ENCODE measurements around the gene TRIM34. TPM values are rescaled to one million over a fixed set of nuclear protein-coding genes. Genes with fewer than 3 reads are reported as not detected.

The TRIM34 gene
- polyA plus RNA-seq, 1 donor from 2014 or later = not detected

GRCh38 chr11:5684646-5685362, 60.0 kb downstream of the TRIM34 start, which contains the start of gene TRIM5:
Gene TRIM5 (minus strand): TSS chr11:5685074. CDS start chr11:5680177, 4,897 bp downstream.
- Histone ChIP-seq H3K4me2 (ENCODE audit: low read length) (no peak within 1 kb of the TSS), H3F3A (ENCODE audit: insufficient read depth, low read length, poor library complexity, severe bottlenecking) (no peaks in the 10 kb centered on the region), H3K27me3 (ENCODE audit: insufficient read depth, low read depth, low read length) (no peaks in the 10 kb centered on the region), H3K9me2 (ENCODE audit: insufficient read depth, low read length) (no peaks in the 10 kb centered on the region), H3K9ac (ENCODE audit: low read length) (no peak within 1 kb of the TSS), H3K36me3 (ENCODE audit: insufficient read depth, low read length) (no peaks in the 10 kb centered on the region), H4K20me1 (ENCODE audit: insufficient read depth) (no peaks in the 10 kb centered on the region), H2AFZ (ENCODE audit: low read depth, low read length) (no peak within 1 kb of the TSS), H3K9me3 (ENCODE audit: low read length) (no peaks in the 10 kb centered on the region), H3K4me3 (ENCODE audit: low read length) (peak within 1 kb of the TSS; percentile 1), H3K79me2 (replicated peaks; ENCODE audit: insufficient read depth, low read length) (no peaks in the 10 kb centered on the region), H3K27ac (ENCODE audit: low read length) (no peak within 1 kb of the TSS)
- no peak for TF ChIP-seq RAD21 (conservative IDR thresholded peaks at IDR 0.05)
- no peak for TF ChIP-seq MXI1 (conservative IDR thresholded peaks at IDR 0.05; ENCODE audit: poor library complexity, severe bottlenecking)
- TF ChIP-seq EP300 (conservative IDR thresholded peaks at IDR 0.05; ENCODE audit: poor library complexity, severe bottlenecking) = no peak
- TF ChIP-seq TAF1 (IDR thresholded peaks at IDR 0.05; ENCODE audit: low read depth) = no peak
- no peak for TF ChIP-seq CTCF (IDR thresholded peaks at IDR 0.05; ENCODE audit: poor library complexity, severe bottlenecking)
- no peak for TF ChIP-seq POLR2AphosphoS5 (IDR thresholded peaks at IDR 0.05)
- TF ChIP-seq REST (IDR thresholded peaks at IDR 0.05; ENCODE audit: borderline replicate concordance) = no peak

GRCh38 chr11:5686426-5686825, 61.6 kb downstream of the TRIM34 start:
- H3K36me3 ChIP-seq (ENCODE audit: insufficient read depth, low read length) = no peaks in the 10 kb centered on the region
- no peak overlapping the region for H3K4me3 ChIP-seq (ENCODE audit: low read length)
- no peaks in the 10 kb centered on the region for H3F3A ChIP-seq (ENCODE audit: insufficient read depth, low read length, poor library complexity, severe bottlenecking)
- no peaks in the 10 kb centered on the region for H3K9me3 ChIP-seq (ENCODE audit: low read length)
- H3K79me2 ChIP-seq (replicated peaks; ENCODE audit: insufficient read depth, low read length) = no peaks in the 10 kb centered on the region
- H3K27me3 ChIP-seq (ENCODE audit: insufficient read depth, low read depth, low read length) = no peaks in the 10 kb centered on the region
- H4K20me1 ChIP-seq (ENCODE audit: insufficient read depth) = no peaks in the 10 kb centered on the region
- no peak overlapping the region for H3K9ac ChIP-seq (ENCODE audit: low read length)
- no peak overlapping the region for H3K27ac ChIP-seq (ENCODE audit: low read length)
- no peaks in the 10 kb centered on the region for H3K9me2 ChIP-seq (ENCODE audit: insufficient read depth, low read length)
- no peak overlapping the region for H3K4me2 ChIP-seq (ENCODE audit: low read length)
- TF ChIP-seq POLR2AphosphoS5 (IDR thresholded peaks at IDR 0.05) = no peak
- no peak for TF ChIP-seq MXI1 (conservative IDR thresholded peaks at IDR 0.05; ENCODE audit: poor library complexity, severe bottlenecking)
- TF ChIP-seq EP300 (conservative IDR thresholded peaks at IDR 0.05; ENCODE audit: poor library complexity, severe bottlenecking) = no peak
- H2AFZ ChIP-seq (ENCODE audit: low read depth, low read length) = no peak overlapping the region

- no peaks in the 10 kb centered on the region for H3K27me3 ChIP-seq (ENCODE audit: insufficient read depth, low read depth, low read length)
- H3F3A ChIP-seq (ENCODE audit: insufficient read depth, low read length, poor library complexity, severe bottlenecking) = no peaks in the 10 kb centered on the region
- no peaks in the 10 kb centered on the region for H3K9me2 ChIP-seq (ENCODE audit: insufficient read depth, low read length)
- H2AFZ ChIP-seq (ENCODE audit: low read depth, low read length) = no peak overlapping the region
- no peak overlapping the region for H3K9ac ChIP-seq (ENCODE audit: low read length)
- H4K20me1 ChIP-seq (ENCODE audit: insufficient read depth) = no peaks in the 10 kb centered on the region
- no peaks in the 10 kb centered on the region for H3K79me2 ChIP-seq (replicated peaks; ENCODE audit: insufficient read depth, low read length)
- no peaks in the 10 kb centered on the region for H3K9me3 ChIP-seq (ENCODE audit: low read length)
- no peak overlapping the region for H3K4me2 ChIP-seq (ENCODE audit: low read length)
- no peaks in the 10 kb centered on the region for H3K36me3 ChIP-seq (ENCODE audit: insufficient read depth, low read length)
- H3K4me3 ChIP-seq (ENCODE audit: low read length) = no peak overlapping the region
- no peak overlapping the region for H3K27ac ChIP-seq (ENCODE audit: low read length)
- TF ChIP-seq RAD21 (conservative IDR thresholded peaks at IDR 0.05) = no peak
- TF ChIP-seq EZH2 (IDR thresholded peaks at IDR 0.05; ENCODE audit: borderline replicate concordance, insufficient read depth, low read length, poor library complexity, severe bottlenecking) = no peak
- no peak for TF ChIP-seq REST (IDR thresholded peaks at IDR 0.05; ENCODE audit: borderline replicate concordance)
- no peak for TF ChIP-seq CTCF (IDR thresholded peaks at IDR 0.05; ENCODE audit: poor library complexity, severe bottlenecking)
- no peak for TF ChIP-seq SMC3 (conservative IDR thresholded peaks at IDR 0.05; ENCODE audit: poor library complexity)
- no peak for TF ChIP-seq MXI1 (conservative IDR thresholded peaks at IDR 0.05; ENCODE audit: poor library complexity, severe bottlenecking)
- TF ChIP-seq EP300 (conservative IDR thresholded peaks at IDR 0.05; ENCODE audit: poor library complexity, severe bottlenecking) = no peak
- no peak for TF ChIP-seq TAF1 (IDR thresholded peaks at IDR 0.05; ENCODE audit: low read depth)
These were observed 63.7 kb downstream of the TRIM34 start for GRCh38 chr11:5688482-5688881.

Measured in neural cell (in vitro differentiated cells).